Memory B cell (primary cell): Measurements from ENCODE around the gene TLR4.
A peak's percentile ranks its signal among the peaks of the same experiment; 100 is the strongest.

Experiments used
- ATAC-seq: fragments of 150-1000 bp; cut with Tn5 transposase; 2 replicates; pipeline ENCODE4 v1.10.0; 2021; ENCODE audit warnings: low read depth, mild to moderate bottlenecking, moderate library complexity
- DNase-seq, 2 donors: peaks; one replicate each; pipeline ENCODE4 v3.0.0; 2022; ENCODE audit warnings: low spot score in 2 of 2
- H3K27ac Mint-ChIP-seq: one replicate; pipeline ENCODE4 v1.8.0; 2022; ENCODE audit warnings: mild to moderate bottlenecking, moderate library complexity, mixed read lengths
- H3K27me3 Mint-ChIP-seq: one replicate; pipeline ENCODE4 v1.8.0; 2022; ENCODE audit warnings: mixed read lengths
- H3K36me3 Mint-ChIP-seq: one replicate; pipeline ENCODE4 v1.8.0; 2022; ENCODE audit warnings: mild to moderate bottlenecking, mixed read lengths
- H3K4me1 Mint-ChIP-seq: one replicate; pipeline ENCODE4 v1.8.0; 2022; ENCODE audit warnings: mixed read lengths
- H3K4me3 Mint-ChIP-seq: one replicate; pipeline ENCODE4 v1.8.0; 2022; ENCODE audit warnings: mild to moderate bottlenecking, moderate library complexity, mixed read lengths
- H3K9me3 Mint-ChIP-seq: one replicate; pipeline ENCODE4 v1.8.0; 2022; ENCODE audit warnings: mixed read lengths

Gene TLR4

DNA sequence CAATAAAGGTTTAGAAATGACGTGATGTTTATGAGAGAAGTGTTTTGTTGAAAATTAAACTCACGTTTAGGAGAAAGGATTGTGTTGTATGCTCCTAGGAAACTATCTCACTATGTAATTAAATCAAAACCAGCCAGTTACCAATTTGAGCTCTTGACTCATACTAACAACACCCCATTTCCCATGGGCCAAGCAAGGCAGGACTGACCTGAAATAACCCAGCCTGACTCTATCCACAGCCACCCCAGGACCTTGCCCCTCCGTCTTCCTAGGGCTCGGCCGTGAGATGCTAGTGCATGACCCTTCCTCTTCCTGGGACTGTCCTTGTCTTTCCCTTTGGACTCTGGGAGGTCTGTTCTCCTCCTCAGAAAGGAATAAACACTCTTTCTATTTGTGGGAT is 16.4 kb downstream of the TLR4 start:
- Mint-ChIP-seq H3K9me3 (no peaks in the 10 kb centered on the region), H3K27me3 (no peaks in the 10 kb centered on the region), H3K4me1 (peaks cover 27% of the 10 kb centered on the region), H3K36me3 (no peaks in the 10 kb centered on the region), H3K27ac (no peak overlapping the region), H3K4me3 (no peak overlapping the region)
- DNase-seq (no peak), ATAC-seq (no peak)

DNA sequence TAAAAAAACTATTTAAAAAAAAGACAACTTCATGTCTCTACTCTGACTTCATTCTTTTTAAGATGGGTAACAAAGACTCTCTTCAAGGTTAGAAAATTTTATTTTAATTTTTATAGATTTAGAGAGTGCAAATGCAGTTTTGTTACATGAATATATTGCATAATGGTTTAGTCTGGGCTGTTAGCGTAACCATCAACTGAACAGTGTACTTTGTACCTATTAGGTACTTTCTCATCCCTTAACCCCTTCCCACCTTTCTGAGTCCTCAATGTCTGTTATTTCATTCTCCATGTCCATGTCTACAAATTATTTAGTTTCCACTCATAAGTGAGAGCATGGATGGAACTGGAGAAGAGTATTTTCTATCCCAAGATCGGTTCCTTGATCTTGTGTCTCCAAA is 16.8 kb downstream of the TLR4 start:
- H3K4me1 Mint-ChIP-seq = peaks cover 27% of the 10 kb centered on the region
- H3K4me3 Mint-ChIP-seq = no peak overlapping the region
- H3K36me3 Mint-ChIP-seq = no peaks in the 10 kb centered on the region
- no peaks in the 10 kb centered on the region for H3K9me3 Mint-ChIP-seq
- DNase-seq (no peak), ATAC-seq (no peak)
- peaks cover 1% of the 10 kb centered on the region for H3K27me3 Mint-ChIP-seq
- H3K27ac Mint-ChIP-seq = no peak overlapping the region

DNA sequence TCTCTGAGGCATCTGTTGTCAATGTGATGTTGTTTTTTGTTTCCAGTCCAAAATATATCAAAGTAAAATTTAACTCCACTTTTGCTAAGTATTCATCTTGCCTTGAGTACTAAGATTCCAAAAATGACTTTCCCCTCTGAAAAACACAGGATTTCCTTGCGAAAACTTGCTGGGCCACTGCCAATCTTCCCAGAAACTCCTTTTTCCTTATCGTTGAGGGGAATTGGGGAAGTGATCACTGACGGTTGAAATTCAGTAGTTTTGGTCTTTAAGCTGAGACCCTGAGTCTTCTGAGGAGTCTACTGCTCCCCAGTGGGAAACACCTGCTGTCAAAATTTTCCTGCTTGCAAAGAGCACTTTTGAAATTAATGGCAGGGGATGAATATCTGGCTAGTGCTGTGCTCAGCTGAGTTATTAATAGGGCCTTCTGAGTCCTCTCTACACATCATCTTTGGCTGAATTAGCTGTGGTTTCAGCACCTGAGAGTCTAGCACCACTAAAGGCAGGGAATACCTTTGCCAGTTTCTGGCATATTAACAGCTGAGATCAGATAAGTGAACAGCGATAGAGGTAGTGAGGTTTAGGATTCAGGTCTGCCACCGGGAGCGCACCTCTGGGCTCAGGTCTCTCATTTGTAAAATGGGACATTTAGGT is 18.0 kb downstream of the TLR4 start:
- Mint-ChIP-seq H3K27me3 (peaks cover 2% of the 10 kb centered on the region), H3K4me3 (no peak overlapping the region), H3K4me1 (peaks cover 21% of the 10 kb centered on the region), H3K36me3 (no peaks in the 10 kb centered on the region), H3K27ac (no peak overlapping the region), H3K9me3 (no peaks in the 10 kb centered on the region)
- ATAC-seq (no peak), DNase-seq (no peak)

DNA sequence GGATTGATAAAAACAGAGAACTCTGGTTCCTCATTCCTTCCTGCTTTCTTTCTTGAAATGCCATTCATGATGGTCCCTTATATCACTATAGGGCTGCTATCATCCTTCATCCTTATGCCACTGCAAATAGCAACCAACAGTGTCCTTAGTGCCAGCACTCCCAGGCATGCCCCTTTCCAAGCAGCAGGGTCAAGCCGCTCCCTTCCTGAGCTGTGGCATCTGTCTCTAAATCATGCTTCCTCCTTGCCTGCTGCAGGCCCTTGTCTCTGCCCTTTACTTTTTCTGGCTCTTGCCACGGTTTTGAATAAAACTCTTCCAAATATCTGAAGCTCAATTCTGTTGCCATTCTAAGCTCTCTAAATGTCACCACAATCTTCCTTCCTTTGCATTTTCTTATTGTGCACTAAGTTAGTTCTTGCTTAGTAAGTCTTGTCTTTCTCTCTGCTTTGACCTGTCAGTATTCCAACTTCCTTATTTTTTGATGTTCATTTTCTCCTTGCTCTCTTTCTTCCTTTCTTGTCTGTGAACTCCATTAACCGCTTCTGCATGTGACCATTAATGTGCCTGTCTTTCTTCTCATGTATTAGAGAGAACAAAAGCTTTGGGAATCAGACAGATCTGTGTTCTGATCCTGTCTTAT is 19.9 kb downstream of the TLR4 start:
- peaks cover 8% of the 10 kb centered on the region for H3K4me1 Mint-ChIP-seq
- DNase-seq = no peak
- H3K36me3 Mint-ChIP-seq = no peaks in the 10 kb centered on the region
- no peaks in the 10 kb centered on the region for H3K9me3 Mint-ChIP-seq
- no peak overlapping the region for H3K4me3 Mint-ChIP-seq
- H3K27me3 Mint-ChIP-seq = peaks cover 2% of the 10 kb centered on the region
- no peak overlapping the region for H3K27ac Mint-ChIP-seq
- no peak for ATAC-seq

DNA sequence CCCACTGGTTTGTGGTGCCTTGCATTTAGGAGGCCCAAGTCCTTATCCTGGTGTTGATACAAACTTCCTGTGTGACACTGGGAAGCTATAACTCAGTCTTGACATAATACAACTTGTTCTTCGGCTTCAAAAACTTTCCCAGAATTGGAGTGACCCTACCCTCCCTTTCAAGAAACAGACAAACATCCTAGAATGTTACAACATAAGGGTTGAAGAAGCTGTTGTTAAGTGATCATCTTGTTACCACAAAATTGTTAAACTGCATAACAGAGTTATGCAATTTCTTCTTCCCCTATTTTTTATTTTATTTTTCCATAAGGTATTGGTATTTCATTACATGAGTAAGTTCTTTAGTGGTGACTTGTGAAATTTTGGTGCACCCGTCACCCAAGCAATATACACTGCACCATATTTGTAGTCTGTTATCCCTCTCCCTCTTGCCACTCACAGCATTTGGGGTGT is 21.3 kb downstream of the TLR4 start:
- Mint-ChIP-seq H3K9me3 (no peaks in the 10 kb centered on the region), H3K4me3 (no peak overlapping the region), H3K36me3 (no peaks in the 10 kb centered on the region), H3K27ac (no peak overlapping the region), H3K27me3 (peaks cover 3% of the 10 kb centered on the region), H3K4me1 (peaks cover 6% of the 10 kb centered on the region)
- DNase-seq = no peak
- ATAC-seq = no peak

DNA sequence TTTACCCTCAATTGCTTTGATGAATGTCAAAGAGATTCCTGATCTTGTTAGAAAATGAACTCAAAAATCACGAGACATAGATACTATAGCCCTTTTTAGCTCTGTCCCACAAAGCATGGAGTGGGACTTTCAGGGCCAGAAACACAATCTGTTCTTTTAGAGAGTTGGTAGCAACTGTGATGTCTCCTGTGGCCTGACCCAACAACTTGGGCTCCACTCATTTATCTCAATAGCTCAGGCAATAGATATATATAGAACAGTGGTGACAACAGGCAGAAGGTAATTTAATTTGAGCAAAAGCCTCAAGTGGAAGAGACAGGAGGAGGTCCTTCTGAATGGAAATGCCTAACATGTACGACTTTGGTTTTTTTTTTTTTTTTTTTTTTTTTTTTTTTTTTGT is 25.2 kb downstream of the TLR4 start:
- Mint-ChIP-seq H3K27ac (no peak overlapping the region), H3K4me3 (no peak overlapping the region), H3K4me1 (peaks cover 6% of the 10 kb centered on the region)

DNA sequence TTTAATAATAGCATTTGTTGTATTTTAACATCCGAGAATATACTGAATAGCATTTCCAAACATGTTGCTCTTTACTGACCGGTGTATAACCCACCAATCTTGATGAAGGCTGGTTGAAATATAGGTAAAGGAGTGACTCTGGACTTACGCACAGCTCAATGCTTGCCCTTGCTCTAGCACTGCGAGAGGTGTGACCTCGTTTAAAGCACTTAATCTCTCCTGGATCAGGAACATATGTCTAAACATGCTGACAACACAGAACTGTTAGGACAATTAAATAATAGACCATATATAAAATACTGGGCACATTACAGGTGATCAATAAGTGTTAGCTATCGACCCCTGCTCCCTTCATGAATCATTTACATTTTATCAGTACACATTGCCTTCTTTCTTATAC is 28.3 kb downstream of the TLR4 start:
- peaks cover 1% of the 10 kb centered on the region for H3K27me3 Mint-ChIP-seq
- DNase-seq = no peak
- no peak overlapping the region for H3K27ac Mint-ChIP-seq
- no peaks in the 10 kb centered on the region for H3K36me3 Mint-ChIP-seq
- no peak for ATAC-seq
- no peak overlapping the region for H3K4me3 Mint-ChIP-seq
- no peaks in the 10 kb centered on the region for H3K9me3 Mint-ChIP-seq
- peaks cover 5% of the 10 kb centered on the region for H3K4me1 Mint-ChIP-seq

More for the DNA sequence above, 25.2 kb downstream of the TLR4 start:
- H3K9me3 Mint-ChIP-seq = no peaks in the 10 kb centered on the region
- H3K36me3 Mint-ChIP-seq = no peaks in the 10 kb centered on the region
- DNase-seq (no peak), ATAC-seq (no peak)
- peaks cover 3% of the 10 kb centered on the region for H3K27me3 Mint-ChIP-seq

DNA sequence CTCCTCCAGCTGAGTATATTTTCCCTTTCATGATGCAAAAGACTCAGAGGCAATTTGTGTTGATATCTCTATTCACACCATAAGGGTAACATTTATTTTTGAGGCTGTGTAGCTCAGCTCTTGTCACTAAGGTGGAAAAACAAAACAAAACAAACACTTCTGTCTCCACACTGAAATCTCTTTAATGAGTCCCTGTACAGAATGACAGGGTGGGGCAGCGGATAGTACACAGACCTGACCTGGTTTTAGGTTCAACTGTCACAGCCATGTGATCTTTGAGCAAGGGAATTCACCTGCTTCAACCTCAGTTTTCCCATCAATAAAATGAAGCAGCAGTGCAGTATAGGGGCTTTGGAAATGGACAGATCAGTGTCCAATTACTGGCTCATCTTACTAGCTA is 29.3 kb downstream of the TLR4 start:
- Mint-ChIP-seq H3K36me3 (no peaks in the 10 kb centered on the region), H3K4me3 (no peak overlapping the region), H3K9me3 (no peaks in the 10 kb centered on the region), H3K27me3 (peaks cover 1% of the 10 kb centered on the region), H3K27ac (no peak overlapping the region), H3K4me1 (peaks cover 5% of the 10 kb centered on the region)
- DNase-seq (no peak), ATAC-seq (no peak)

DNA sequence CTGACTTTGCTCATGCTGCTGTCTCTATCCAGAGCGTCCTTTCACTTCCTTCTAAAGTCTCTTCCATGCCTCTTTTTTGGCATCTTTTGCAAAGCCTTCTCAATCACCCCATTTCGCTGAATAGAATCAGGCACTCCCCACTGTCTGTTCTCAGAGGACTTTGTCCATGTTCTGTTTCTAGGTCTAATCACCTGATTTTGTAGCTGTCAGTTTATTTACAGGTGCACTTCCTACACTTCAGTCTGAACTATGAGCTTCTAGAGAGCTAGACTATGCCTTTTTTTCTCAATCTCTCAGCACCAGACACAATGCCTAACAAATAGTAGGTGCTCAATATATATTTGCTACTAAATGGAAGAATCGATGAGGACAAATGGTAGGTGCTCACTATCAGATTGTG is 29.9 kb downstream of the TLR4 start:
- no peak overlapping the region for H3K4me3 Mint-ChIP-seq
- H3K4me1 Mint-ChIP-seq = peaks cover 5% of the 10 kb centered on the region
- no peak for DNase-seq
- H3K9me3 Mint-ChIP-seq = no peaks in the 10 kb centered on the region
- H3K27ac Mint-ChIP-seq = no peak overlapping the region
- peak; percentile 29 for ATAC-seq
- peaks cover 1% of the 10 kb centered on the region for H3K27me3 Mint-ChIP-seq
- no peaks in the 10 kb centered on the region for H3K36me3 Mint-ChIP-seq

DNA sequence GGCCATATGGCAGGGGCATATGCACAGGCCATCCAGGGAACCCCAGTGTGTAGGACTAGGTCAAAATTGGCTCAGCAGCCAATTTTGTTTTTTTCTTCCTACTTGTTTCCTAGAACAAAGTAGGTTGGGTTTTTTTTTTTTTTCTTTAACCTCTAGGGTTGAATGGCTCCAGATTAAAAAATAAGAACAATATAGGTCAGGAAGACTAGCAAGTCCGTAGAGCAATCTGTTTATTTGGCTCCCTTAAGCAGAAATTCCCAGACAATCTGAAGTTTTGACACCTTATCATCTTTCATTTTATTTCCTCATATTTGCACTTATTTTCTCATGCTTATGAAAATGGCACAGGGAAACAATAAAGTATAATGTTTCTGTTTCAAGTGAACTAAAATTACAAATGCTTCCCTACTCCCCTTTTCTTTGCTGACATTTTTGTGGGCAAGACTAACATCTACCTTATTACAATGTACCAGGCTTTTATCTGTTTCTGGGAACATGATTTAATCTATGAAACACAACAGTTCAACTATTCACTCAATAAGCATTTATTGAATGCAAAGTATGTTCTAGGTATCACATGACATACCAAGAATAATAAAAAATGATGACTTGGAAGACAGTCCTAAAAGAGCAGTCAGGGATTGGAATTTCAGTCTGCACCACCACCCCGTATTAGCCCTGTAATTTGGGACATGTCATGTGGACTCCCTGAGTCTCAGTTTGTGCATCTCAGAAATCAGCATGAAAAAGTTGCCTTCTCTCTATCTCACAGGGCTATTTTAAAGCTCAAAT is 30.5 kb downstream of the TLR4 start:
- H3K36me3 Mint-ChIP-seq = no peaks in the 10 kb centered on the region
- no peaks in the 10 kb centered on the region for H3K9me3 Mint-ChIP-seq
- H3K27me3 Mint-ChIP-seq = peaks cover 1% of the 10 kb centered on the region
- no peak overlapping the region for H3K27ac Mint-ChIP-seq
- DNase-seq = no peak
- peaks cover 5% of the 10 kb centered on the region for H3K4me1 Mint-ChIP-seq
- H3K4me3 Mint-ChIP-seq = no peak overlapping the region
- no peak for ATAC-seq

DNA sequence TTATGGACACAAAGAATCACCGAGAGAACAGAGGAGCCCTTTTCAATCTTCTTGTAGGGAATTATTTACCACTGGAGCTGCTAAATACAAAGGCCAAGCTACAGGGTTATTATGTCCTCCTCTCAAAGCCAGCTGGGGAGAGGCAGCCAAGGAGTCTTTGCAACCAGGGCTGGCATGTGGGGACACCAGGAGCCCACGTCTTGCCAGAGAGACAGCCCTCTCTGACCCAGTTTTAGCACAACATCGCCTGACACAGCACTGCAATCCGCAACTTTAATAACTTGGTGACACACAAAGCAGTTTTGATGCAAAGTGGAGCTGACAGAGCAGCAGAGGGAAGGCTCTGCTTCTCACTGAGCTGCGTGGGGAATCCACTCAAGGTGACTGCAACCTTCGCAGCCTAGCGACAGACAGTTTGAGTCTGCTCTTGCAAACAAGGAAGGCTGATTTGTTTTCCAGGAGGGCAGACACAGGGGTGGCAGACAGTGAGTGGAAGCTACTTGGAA is 33.6 kb downstream of the TLR4 start:
- DNase-seq (no peak), ATAC-seq (no peak)
- H3K36me3 Mint-ChIP-seq = no peaks in the 10 kb centered on the region
- peaks cover 5% of the 10 kb centered on the region for H3K4me1 Mint-ChIP-seq
- no peak overlapping the region for H3K4me3 Mint-ChIP-seq
- H3K27ac Mint-ChIP-seq = no peak overlapping the region
- peaks cover 6% of the 10 kb centered on the region for H3K27me3 Mint-ChIP-seq
- H3K9me3 Mint-ChIP-seq = no peaks in the 10 kb centered on the region

DNA sequence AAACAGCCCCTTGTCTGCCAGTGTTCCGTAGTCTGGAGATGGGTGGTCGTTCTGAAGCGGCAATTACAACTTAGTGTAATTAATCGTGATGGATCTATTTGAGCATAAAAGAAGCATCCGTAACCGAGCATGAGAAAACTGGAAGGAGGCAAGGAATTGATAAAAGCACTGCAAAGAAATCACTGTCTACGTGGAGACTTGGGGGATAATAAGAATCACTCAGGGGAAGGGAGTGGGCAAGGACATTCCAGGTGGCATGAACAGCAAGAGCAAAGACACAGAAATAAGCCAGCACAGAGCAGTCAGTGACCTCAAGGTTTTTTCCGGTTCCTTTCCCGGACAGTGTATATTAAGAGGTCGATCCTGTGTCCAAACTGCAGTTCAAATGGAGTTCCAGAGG is 35.0 kb downstream of the TLR4 start:
- H3K4me3 Mint-ChIP-seq = no peak overlapping the region
- peaks cover 8% of the 10 kb centered on the region for H3K27me3 Mint-ChIP-seq
- DNase-seq = no peak
- H3K4me1 Mint-ChIP-seq = no peaks in the 10 kb centered on the region
- no peaks in the 10 kb centered on the region for H3K36me3 Mint-ChIP-seq
- H3K9me3 Mint-ChIP-seq = no peaks in the 10 kb centered on the region
- no peak overlapping the region for H3K27ac Mint-ChIP-seq
- ATAC-seq = no peak

DNA sequence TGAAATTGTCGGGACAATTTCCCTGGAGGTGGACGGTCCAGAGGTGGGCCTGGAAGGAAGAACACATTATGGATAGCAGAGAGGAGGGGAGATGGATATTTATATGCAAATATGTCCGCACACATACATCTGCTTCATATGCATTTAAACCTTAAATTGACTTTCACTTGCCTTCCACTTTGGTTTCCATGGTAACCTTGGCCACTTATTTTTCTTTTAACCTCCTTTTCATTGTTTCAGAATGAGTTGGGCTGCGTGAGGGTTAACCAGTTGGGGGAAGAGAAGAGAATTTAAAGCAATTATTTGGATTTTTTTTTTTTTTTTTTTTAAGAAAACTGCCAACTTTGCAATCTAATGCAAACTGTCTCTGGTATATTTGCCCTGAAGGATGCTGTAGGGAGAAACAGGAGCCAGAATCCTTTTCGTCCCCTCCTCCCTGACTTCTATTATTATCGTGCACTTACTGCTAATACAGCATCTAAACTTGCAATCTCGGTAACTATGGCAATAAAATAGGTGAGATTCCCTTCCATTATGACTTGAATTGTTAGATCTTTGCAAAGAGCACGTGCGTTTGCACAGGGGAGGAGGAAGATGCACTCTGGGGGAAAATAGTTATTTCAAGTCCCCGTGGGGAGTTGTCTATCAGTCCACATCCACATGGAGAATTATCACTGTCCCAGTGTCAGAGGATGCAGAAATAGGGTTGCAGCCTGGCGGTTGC is 35.6 kb downstream of the TLR4 start:
- Mint-ChIP-seq H3K4me1 (peaks cover 5% of the 10 kb centered on the region), H3K9me3 (peaks cover 1% of the 10 kb centered on the region), H3K27ac (no peak overlapping the region), H3K36me3 (no peaks in the 10 kb centered on the region), H3K27me3 (peaks cover 10% of the 10 kb centered on the region), H3K4me3 (no peak overlapping the region)
- ATAC-seq = no peak
- DNase-seq = no peak

DNA sequence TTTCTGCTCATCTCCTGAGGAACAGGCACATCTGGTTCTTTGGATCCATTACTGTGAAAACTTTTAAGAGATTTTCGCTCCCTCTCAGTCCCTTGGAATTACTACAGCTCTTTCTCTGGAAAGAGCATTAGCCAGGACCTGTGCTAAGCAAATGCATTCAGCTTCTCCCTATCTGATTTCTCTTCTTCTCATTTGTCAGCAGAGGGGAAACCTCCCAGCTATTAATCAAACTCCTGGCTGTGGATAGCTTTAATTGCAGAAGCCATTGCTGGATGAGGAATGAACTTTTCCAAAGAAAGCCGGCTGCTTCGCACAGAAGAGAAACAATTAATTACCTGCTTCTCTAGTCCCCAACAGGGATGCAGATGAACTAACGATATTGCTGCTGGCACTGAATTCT is 37.9 kb downstream of the TLR4 start:
- peaks cover 18% of the 10 kb centered on the region for H3K27me3 Mint-ChIP-seq
- peaks cover 1% of the 10 kb centered on the region for H3K9me3 Mint-ChIP-seq
- no peak overlapping the region for H3K27ac Mint-ChIP-seq
- ATAC-seq (no peak), DNase-seq (no peak)
- H3K36me3 Mint-ChIP-seq = no peaks in the 10 kb centered on the region
- peaks cover 5% of the 10 kb centered on the region for H3K4me1 Mint-ChIP-seq
- H3K4me3 Mint-ChIP-seq = no peak overlapping the region
